Measurements from ENCODE around the gene DNAAF5. TPM values are rescaled to one million over a fixed set of nuclear protein-coding genes. Genes with fewer than 3 reads are reported as not detected.
"Not testable (repeated sequence)": the region's sequence is repeated elsewhere in the genome, so short reads cannot be mapped to it uniquely, and the experiment has no call there.

Gene DNAAF5
- polyA plus RNA-seq, 4 donors: 29.6 to 37.9 (median 33.2) TPM

DNA sequence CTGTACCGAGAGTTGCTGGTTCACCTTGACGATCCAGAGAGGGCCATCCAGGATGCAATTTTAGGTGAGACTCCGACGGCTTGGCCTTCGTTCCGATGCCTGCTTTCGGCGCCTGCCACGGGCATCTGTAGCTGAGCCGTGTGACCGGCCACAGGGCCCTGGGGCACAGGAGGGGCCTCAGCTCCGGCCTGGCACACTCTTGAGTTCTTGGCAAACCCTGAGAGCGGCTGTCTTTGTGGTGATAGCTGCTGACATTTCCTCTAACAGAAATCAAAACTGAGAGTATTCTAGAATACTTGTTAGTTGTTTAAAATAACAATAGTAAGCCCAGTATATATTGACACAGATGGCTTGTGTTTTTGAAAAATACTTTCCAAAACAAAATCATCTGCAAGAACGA lies 53.6 kb downstream of the DNAAF5 start:
- no peak for DNase-seq (ENCODE audit: low read depth in 4 of 4, low spot score in 3 of 4)

DNA sequence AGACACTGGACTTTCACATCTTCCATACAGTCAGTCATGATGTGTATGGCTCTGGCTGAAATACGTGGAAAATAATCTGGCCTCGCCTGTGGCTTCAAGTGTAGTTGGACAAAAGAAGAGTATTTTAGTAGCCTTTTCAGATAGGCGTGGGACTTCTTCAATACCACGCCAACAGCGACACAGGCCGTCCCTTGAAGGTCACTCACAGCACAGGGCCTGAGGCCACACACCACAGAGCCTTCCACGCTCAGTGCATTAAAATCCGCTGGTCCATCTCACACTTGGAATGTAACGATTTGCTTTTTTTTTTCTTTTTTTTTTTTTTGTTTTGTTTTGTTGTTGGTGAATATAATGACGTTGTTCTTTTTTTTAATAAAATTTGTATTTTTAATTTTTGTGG lies 54.0 kb downstream of the DNAAF5 start:
- no peak for DNase-seq (ENCODE audit: low read depth in 4 of 4, low spot score in 3 of 4)

DNA sequence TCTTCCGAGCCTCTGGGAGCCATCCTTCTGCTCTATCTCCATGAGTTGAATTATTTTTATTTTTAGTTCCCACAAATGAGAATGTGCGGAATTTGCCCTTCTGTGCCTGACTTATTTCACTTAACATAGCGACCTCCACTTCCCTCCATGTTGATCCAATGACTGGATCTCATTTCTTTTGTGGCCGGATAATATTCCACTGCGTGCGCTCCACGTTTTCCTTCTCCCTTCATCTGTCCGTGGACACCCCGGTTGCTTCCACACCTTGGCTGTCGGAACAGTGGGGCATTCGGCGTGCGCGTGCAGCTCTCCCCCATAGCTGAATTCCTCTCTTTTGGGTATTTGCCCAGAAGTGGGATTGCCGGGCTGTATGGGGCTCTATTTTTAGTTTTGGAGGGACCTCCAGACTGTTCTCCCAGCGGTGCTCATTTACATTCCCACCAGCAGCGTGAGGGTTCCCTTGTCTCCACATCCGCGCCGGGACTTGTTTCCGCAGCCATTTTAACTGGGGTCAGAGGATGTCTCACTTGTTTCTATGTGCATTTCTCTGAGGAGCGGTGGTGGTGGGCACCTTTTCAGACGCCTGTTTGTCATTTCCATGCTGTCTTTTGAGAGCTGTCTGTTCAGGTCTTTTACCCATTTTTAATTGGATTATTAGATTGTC lies 54.8 kb downstream of the DNAAF5 start:
- no peak for DNase-seq (ENCODE audit: low read depth in 4 of 4, low spot score in 3 of 4)

DNA sequence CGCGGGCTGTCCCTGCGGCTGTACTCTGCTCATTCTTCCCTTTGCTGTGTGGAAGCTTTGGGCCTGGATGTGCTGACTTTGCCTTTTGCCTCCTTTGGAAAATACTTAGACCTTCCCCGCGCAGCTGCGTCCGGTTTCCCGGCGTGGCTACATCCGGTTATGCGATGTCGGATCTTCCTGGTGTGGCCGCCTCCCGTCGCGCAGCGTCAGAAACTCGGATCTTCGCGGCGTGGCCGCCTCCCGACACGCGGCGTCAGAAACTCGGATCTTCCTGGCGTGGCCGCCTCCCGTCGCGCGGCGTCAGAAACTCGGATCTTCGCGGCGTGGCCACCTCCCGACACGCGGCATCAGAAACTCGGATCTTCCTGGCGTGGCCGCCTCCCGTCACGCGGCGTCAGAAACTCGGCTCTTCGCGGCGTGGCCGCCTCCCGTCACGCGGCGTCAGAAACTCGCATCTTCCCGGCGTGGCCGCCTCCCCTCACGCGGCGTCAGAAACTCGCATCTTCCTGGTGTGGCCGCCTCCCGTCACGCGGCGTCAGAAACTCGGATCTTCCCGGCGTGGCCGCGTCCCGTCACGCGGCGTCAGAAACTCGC lies 55.5 kb downstream of the DNAAF5 start:
- no peak for DNase-seq (ENCODE audit: low read depth in 4 of 4, low spot score in 3 of 4)

DNA sequence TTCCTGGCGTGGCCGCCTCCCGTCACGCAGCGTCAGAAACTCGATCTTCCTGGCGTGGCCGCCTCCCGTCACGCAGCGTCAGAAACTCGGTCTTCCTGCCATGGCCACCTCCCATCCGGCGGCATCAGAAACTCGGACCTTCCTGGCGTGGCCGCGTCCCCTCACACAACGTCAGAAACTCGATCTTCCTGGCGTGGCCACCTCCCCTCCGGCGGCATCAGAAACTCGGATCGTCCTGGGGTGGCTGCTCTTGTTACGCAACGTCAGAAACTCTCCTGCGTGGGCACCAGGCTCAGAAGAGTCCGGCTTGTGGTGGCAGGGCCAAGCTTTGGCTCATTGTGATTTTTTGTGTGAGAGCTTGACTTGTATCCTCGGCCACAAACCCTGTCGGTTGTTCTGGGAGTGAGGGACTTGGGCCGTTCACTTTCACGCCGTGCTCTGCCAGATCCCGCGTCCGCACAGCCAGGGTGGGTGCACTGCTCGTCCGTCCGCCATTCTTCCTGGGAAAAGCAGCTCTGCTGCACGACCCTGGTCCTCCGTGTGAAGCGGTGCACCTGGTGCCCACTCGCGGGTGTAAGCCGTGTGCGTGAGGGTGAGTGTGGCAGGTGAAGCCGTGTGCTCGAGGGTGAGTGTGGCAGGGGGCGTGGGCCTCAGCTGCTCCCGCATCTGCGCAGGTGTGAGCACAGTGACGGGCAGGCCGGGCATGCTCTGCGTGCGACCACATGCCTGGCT lies 56.4 kb downstream of the DNAAF5 start:
- DNase-seq (ENCODE audit: low read depth in 4 of 4, low spot score in 3 of 4): no peak

DNA sequence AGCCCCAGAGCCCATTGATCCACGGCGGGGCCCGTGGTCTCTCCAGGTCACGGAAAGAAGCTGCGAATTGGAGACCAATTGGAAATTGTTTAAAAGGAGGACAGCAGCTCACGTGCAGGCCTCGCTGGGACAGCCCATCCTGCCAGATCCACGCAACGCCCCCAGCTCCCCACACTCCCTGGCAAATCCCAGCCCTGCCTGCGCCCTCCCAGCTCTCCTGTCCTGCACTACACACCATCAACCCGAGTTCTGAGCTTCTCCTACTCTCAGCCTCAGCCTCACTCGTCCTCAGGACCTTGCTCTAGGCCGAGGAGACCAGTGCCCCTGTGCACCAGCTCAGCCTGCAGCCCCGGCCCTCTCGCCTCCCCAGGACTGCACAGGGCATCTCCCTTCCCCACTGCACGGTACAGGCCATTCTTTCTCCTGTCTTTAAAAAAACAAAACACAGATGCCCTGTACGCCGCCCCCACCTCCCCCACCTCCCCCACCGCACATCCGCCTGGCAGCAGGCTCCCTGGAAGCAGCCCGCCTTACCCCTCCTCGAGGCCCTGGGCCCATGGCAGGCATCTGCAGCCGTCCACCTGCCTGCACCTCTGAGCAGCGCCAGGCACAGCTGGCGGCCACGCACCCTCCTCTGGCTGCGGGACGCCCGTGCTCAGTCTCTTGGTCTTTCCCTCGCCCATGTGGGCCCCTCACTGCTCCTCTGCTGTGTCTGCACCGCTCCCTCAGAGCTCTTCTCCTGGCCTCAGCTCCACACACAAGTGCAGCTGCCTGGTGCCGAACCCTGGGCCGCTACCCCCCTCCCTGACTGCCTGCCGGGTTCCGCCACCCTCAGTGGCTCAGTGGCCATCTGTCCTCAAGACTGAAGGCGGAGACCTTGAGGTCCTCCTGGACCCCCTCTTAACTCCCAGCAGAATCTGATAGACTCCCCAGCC lies 57.3 kb downstream of the DNAAF5 start:
- DNase-seq (ENCODE audit: low read depth in 4 of 4, low spot score in 3 of 4): no peak

DNA sequence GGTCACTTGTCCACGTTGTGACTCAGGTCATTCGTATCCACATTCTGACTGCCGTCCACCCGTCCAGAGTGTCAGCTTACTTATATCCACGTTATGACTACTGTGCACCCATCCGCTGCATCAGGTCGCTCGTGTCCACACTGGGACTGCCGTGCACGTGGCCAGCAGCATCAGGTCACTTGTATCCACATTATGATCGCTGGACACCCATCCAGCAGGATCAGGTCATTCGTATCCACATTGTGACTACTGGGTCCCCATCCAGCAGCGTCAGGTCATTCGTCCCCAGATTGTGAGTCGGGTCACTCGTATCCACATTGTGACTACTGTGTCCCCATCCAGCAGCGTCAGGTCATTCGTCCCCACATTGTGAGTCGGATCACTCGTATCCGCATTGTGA lies 58.5 kb downstream of the DNAAF5 start:
- DNase-seq (ENCODE audit: low read depth in 4 of 4, low spot score in 3 of 4): no peak

DNA sequence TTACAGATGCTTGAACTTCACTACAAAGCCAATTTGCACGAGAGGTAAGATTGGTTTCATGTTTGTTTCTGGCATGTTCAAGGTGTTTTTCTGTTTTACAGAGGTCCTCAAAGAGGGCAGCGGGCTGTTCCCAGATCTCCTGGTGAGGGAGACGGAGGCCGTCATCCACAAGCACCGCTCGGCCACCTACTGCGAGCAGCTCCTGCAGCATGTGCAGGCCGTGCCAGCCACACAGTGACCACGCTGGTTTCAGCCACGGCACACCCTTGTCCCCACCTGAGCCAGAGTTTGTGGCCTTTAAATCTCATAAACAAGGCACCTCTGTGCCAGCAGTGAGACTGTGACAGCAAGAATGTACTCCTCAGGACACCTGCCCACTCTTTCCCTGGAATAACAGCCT lies 58.9 kb downstream of the DNAAF5 start:
- DNase-seq (ENCODE audit: low read depth in 4 of 4, low spot score in 3 of 4): no peak

DNA sequence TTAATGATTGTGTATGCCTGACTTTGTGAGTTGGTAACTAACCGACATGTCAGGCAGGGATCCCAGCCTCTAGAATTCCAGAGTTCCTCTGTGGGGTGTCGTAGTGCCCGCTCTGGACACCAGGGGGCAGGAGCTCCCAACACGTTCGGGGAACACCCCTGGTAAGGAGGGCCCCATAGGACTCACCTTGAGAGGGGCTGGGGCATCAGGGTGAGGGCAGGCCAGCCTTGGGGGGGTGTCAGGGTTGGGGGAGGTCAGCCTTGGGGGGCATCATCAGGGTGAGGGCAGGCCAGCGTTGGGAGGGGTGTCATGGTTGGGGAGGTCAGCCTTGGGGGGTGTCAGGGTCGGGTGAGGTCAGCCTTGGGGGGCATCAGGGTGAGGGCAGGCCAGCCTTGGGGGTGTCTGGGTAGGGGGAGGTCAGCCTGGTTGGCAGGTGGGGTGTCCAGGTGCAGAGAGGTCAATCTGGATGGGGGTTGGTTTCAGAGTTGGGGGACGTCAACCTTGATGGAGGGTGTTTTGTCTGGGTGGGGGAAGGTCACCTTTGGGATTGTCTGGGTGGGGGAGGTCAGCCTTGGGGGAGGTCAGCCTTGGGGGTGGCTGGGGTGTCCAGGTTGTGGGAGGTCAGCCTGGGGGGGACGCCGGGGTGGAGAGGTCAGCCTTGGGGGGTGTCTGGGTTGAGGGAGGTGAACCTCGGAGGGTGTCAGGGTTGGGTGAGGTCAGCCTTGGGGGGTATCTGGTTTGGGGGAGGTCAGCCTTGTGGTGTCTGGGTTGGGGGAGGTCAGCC lies 60.2 kb downstream of the DNAAF5 start:
- no peak for DNase-seq (ENCODE audit: low read depth in 4 of 4, low spot score in 3 of 4)

DNA sequence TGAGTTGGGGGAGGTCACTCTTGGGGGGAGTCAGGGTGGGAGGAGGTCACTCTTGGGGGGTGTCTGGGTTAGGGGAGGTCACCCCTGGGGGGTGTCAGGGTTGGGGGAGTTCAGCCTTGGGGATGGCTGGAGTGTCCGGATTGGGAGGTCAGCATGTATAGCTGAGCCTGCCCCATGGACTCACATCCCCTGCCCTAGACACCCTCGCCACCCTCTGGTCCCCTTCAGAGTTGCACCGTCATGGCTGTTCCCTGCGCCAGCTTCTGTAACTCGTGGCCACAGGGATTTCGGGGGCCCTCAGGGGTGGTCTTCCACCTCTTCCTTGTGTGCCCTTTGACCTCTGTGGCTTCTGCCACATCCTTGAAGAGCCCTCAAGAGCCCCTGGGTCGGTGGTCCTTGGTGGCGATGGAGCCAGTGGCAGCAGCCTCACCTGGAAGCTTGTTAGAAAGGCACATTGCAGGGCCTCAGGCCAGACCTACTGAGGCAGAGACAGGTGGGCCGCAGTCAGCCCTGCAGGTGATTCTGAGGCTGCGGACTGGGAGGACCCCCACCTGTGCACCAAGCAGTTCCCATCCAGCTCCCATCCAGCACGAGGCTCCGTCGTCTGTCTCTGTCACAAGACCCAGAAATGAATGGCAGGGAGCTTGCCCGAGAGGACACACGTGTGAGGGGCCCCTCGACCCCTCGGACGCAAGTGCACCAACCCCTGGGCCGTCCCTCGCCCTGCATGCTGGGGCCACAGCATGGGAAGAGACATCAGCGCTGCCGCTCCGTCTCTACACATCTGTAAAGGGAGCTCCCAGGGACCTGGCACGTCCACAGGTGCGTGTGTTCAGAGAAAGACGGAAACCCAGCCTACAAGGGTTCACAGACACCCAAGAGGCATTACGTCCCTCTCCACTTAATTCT lies 61.1 kb downstream of the DNAAF5 start:
- DNase-seq (ENCODE audit: low read depth in 4 of 4, low spot score in 3 of 4): no peak

DNA sequence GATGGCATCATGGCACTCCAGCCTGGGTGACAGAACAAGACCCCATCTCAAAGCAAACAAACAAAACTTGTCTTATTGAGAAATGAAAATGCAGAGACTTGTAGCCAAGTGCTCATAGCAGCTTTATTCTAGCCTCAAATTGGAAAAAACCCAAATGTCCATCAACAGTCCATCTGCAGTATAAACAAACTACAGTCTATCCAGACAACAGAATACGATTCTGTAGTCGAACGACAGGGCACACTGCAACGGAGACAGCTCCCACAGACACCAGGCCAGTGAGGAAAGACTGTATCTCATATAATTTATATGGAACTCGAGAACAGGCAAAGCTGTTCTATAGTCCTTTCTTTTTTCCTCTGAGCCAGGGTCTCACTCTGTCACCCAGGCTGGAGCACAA lies 65.0 kb downstream of the DNAAF5 start:
- no peak for DNase-seq (ENCODE audit: low read depth in 4 of 4, low spot score in 3 of 4)

DNA sequence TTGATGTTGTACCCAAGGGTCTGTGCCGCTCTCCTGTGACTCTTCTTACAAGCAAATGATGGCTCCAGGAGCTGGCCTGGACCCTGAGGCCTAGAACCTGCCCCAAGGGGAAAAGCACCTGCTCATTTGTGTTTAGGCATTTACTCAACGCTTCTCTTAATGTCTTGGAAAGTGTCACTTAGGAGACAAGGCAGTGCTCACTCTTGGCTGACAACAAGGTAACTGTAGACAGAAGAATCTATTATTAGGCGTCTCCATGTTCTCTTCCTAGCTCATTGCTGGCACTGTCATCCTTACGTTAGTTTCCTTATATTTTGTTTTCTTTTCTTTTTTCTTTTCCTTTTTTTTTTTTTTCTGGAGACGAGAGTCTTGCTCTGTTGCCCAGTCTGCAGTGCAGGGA lies 67.7 kb downstream of the DNAAF5 start:
- no peak for DNase-seq (ENCODE audit: low read depth in 4 of 4, low spot score in 3 of 4)

DNA sequence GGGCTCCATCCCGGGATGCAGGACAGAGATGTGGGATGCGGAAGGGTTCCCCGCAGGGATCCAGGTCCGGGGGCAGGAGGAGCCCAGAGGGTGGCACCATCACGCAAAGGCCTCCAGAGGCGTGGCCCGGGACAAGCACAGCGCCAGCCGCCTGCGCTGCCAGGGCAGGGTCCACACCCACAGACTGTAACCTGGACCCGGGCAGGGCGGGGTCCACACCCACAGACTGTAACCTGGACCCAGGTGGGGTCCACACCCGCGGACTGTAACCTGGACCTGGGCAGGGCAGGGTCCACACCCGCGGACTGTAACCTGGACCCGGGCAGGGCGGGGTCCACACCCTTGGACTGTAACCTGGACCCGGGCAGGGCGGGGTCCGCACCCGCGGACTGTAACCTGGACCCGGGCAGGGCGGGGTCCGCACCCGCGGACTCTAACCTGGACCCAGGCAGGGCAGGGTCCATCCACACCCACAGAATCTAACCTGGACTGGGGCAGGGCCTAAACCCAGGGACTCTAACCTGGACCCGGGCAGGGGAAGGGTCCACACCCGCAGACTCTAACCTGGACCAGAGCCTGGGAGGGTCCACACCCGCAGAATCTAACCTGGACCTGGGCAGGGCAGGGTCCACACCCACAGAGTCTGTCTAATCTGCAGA lies 68.3 kb downstream of the DNAAF5 start:
- DNase-seq (ENCODE audit: low read depth in 4 of 4, low spot score in 3 of 4): no peak

DNA sequence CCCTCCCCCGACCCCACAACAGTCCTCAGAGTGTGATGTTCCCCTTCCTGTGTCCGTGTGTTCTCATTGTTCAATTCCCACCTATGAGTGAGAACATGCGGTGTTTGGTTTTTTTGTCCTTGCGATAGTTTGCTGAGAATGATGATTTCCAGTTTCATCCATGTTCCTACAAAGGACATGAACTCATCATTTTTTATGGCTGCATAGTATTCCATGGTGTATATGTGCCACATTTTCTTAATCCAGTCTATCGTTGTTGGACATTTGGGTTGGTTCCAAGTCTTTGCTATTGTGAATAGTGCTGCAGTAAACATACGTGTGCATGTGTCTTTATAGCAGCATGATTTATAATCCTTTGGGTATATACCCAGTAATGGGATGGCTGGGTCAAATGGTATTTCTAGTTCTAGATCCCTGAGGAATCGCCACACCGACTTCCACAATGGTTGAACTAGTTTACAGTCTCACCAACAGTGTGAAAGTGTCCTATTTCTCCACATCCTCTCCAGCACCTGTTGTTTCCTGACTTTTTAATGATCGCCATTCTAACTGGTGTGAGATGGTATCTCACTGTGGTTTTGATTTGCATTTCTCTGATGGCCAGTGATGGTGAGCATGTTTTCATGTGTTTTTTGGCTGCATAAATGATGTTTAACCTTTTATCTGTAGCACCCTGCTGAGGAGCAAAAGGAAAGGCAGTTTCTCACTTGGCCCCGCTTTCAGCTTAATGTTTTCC lies 70.1 kb downstream of the DNAAF5 start:
- not testable (repeated sequence) for DNase-seq (ENCODE audit: low read depth in 4 of 4, low spot score in 3 of 4)

DNA sequence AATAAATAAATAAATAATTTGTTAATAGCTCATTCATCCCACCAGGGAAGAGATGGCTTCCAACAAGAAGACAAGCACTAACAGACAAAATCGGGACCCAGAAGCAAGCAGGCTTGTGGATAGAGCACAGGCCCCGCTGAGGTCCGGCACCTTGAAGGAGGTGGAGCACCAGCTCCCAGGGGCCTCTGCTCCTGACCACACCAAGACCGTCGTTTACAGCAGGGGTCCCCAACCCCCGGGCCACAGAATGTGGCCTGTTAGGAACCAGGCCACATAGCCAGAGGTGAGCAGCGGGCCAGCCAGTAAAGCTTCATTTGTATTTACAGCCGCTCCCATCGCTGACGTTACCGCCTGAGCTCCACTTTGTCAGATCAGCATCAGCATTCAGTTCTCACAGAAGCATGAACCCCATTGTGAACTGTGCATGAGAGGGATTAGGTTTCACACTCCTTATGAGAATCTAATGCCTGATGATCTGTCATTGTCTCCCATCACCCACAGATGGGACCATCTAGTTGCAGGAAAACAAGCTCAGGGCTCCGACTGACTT lies 72.5 kb downstream of the DNAAF5 start:
- DNase-seq (ENCODE audit: low read depth in 4 of 4, low spot score in 3 of 4): no peak

DNA sequence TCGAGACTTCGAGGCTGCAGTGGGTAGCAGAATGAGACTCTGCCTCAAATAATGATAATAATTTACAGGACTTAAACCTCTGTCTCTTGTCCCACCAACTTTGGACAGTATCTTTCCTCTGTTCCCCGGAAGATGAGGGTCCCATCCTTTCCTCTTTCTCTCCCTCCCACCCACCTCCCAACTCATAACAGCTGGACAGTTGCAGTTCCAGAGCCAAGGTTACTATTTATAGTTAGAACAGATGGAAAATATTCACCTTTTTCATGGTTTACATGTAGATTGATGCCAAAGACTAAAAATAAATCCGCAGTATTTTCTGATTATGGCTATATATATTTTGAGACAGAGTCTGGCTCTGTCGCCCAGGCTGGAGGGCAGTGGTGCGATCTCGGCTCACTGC lies 74.2 kb downstream of the DNAAF5 start:
- DNase-seq (ENCODE audit: low read depth in 4 of 4, low spot score in 3 of 4): no peak

DNA sequence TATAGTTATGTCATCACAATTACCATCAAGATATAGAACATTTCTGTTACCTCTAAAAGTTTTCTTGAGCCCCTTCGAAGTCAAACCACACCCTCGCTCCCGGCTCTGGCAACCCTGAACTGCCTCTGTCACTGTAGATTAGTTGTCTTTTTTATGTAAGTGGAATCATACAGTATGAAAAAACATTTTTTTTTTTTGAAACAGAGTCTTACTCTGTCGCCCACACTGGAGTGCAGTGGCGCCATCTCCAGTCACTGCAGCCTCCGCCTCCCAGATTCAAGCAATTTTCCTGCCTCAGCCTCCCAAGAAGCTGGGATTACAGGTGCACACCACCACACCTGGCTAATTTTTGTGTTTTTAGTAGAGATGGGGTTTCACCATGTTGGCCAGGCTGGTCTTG lies 74.9 kb downstream of the DNAAF5 start:
- DNase-seq (ENCODE audit: low read depth in 4 of 4, low spot score in 3 of 4): not testable (repeated sequence)

DNA sequence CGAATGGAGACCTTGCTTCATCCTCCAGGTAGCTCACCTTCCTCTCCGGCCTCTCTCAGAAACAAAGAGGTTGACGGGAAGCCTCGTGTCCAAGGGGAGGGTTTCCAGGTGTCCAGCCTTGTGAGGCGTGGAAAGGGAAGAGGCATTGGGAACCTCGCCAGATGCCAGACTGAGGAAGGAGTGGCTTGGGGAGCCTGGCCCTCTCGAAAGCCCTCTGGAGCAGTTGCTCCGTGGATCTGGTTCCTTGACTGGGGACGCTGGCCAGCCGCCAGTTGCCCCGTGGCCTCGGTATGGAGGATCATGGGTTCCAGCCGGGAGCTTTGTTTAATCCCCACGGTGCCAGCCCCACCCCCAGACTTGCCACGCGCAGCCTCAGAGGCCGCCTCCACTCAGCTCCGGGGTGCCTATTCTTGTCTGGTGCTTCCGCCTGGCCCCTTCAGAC lies 75.5 kb downstream of the DNAAF5 start:
- DNase-seq (ENCODE audit: low read depth in 4 of 4, low spot score in 3 of 4): no peak

Measured in right renal pelvis (tissue), 4 donors.